Measurements from ENCODE around the gene ZDHHC22.

DNA sequence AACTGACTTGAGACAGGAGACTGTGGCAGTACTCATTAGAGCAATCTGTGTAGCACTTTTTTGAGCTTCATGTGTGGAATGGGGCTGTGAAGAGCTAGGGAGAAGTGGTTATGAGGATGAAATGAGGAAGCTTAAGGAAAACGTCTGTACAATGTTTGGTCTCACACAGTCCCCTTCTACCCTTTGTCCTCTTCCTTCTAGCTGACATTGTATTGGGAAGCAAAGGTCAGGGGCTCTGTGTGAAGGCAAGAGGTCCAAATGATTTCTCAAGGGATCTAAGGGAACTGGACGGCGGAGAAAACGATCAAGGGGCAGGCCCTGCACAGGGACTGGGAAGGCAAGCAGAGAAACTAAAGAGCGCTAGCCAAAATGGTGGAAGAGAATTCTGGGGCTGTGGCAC, 56.6 kb downstream of the ZDHHC22 start:
- TF ChIP-seq, protein P1, sequence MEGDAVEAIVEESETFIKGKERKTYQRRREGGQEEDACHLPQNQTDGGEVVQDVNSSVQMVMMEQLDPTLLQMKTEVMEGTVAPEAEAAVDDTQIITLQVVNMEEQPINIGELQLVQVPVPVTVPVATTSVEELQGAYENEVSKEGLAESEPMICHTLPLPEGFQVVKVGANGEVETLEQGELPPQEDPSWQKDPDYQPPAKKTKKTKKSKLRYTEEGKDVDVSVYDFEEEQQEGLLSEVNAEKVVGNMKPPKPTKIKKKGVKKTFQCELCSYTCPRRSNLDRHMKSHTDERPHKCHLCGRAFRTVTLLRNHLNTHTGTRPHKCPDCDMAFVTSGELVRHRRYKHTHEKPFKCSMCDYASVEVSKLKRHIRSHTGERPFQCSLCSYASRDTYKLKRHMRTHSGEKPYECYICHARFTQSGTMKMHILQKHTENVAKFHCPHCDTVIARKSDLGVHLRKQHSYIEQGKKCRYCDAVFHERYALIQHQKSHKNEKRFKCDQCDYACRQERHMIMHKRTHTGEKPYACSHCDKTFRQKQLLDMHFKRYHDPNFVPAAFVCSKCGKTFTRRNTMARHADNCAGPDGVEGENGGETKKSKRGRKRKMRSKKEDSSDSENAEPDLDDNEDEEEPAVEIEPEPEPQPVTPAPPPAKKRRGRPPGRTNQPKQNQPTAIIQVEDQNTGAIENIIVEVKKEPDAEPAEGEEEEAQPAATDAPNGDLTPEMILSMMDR (IDR thresholded peaks at IDR 0.05), result no peak
- TF ChIP-seq POLR2AphosphoS5 (IDR thresholded peaks at IDR 0.05; ENCODE audit: low read depth, low read length), result no peak
- TF ChIP-seq, protein P2, sequence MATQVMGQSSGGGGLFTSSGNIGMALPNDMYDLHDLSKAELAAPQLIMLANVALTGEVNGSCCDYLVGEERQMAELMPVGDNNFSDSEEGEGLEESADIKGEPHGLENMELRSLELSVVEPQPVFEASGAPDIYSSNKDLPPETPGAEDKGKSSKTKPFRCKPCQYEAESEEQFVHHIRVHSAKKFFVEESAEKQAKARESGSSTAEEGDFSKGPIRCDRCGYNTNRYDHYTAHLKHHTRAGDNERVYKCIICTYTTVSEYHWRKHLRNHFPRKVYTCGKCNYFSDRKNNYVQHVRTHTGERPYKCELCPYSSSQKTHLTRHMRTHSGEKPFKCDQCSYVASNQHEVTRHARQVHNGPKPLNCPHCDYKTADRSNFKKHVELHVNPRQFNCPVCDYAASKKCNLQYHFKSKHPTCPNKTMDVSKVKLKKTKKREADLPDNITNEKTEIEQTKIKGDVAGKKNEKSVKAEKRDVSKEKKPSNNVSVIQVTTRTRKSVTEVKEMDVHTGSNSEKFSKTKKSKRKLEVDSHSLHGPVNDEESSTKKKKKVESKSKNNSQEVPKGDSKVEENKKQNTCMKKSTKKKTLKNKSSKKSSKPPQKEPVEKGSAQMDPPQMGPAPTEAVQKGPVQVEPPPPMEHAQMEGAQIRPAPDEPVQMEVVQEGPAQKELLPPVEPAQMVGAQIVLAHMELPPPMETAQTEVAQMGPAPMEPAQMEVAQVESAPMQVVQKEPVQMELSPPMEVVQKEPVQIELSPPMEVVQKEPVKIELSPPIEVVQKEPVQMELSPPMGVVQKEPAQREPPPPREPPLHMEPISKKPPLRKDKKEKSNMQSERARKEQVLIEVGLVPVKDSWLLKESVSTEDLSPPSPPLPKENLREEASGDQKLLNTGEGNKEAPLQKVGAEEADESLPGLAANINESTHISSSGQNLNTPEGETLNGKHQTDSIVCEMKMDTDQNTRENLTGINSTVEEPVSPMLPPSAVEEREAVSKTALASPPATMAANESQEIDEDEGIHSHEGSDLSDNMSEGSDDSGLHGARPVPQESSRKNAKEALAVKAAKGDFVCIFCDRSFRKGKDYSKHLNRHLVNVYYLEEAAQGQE (IDR thresholded peaks at IDR 0.05; ENCODE audit: insufficient read depth in 1 of 2, low read depth in 2 of 2, low read length in 1 of 2), result no peak
- no peak for TF ChIP-seq SIN3A (IDR thresholded peaks at IDR 0.05; ENCODE audit: borderline replicate concordance, insufficient read depth, low read depth, low read length)
